Activated T-cell treated with anti-CD3 and anti-CD28 coated beads for 48 hours (primary cell): ENCODE measurements around the gene MED12.

Source experiments
- DNase-seq: peaks from one replicate; pipeline ENCODE4 v3.0.0-alpha.2; 2020; ENCODE audit warnings: low read depth

The MED12 gene

GRCh38 chrX:71118032-71118984 lies at the start of gene MED12:
Gene MED12 (plus strand): TSS chrX:71118596. CDS start chrX:71118755, 159 bp downstream.
- peak; percentile 78 for DNase-seq

DNA sequence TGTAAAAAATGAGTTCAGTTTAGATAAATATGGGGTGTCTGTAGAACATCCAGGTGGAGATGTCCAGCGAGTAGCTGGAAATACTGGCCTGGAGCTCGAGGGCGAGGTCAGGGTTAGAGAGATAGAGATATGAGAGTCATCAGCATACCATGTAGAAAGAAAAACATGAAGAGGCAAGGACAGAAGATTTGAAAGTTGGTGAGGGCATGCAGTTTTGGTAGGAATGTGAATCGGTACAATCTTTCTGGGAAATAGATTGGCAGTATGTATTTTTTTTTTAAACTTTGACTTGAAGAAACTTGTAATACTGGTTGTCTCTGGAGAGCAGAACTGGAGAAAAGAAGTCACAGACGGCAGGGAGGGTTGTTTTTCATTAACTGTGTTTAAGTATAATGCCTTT lies 47.9 kb upstream of the MED12 start:
- DNase-seq, result no peak

GRCh38 chrX:71081330-71082123 lies 36.9 kb upstream of the MED12 start:
- DNase-seq, result no peak

DNA sequence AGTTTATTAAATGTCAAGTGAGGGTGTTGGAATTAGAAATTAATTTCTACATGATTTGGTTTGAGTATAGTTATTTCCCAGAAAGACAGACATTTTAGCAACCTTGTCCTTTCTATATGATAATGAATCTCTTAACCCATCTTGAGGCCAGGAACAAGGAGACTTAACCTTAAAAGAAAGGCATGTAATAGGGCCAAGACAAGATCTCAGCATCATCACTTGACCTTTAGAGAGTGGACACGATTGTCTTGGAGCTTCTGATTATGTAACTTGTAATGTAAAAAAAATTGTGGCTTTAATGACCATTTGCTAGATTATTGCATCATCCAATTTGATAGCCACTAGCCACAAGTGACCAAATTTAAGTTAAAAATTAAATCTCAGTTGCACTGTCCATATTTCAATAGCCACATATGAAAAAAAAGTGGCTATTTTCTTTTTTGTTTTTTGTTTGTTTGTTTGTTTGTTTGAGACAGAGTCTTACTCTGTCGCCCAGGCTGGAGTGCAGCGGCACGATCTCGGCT lies 36.2 kb upstream of the MED12 start:
- DNase-seq, result no peak

- DNase-seq, result no peak
Observed at GRCh38 chrX:71082822-71083221, 35.6 kb upstream of the MED12 start.

GRCh38 chrX:71085900-71086299 lies 32.5 kb upstream of the MED12 start:
- DNase-seq, result no peak

DNA sequence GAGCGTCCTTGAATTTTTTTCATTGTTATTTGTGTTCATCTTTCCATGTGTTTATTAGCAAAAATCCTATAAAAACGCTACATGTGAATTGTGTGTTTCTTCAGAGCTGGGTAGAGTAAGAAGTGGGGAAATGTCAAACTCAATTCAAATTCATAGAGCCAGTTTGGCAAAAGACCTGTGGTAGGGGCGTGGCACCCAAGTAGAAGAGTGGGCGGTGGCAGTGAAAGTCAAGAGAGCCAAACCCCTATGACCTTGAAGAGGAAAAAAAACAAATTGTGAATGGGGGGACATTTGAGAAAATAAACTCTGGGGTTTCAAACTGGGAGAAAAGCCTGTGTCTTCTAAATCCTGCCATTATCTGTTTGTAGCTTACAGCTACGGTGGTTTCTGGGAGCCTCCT lies 27.1 kb upstream of the MED12 start:
- DNase-seq, result no peak

DNA sequence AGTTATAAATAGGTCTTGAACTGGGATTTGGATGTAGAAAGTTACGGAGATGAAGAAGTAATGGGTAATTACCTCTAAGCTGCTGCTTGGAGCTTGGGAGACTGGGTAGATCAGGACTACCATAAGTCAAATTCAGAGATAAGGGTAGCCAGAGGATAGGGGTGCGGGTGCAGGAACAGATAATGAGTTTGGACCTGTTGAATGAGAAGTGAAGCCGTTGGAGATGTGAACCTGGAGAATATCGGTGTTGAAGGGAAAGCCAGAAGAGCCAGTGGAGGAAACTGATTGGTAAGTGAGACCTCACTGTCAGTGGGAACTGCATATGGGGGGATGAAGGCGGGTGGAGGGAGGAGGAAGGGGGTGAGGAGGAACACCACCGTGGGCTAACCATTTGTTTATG lies 23.4 kb upstream of the MED12 start:
- DNase-seq, result no peak

- peak; percentile 77 for DNase-seq
Observed at GRCh38 chrX:71095555-71095980, 22.8 kb upstream of the MED12 start, which contains the start of gene FOXO4. Gene FOXO4 (plus strand): TSS chrX:71095851. CDS start chrX:71096529, 678 bp downstream.

GRCh38 chrX:71095981-71096759 lies 22.2 kb upstream of the MED12 start:
- no peak for DNase-seq

DNA sequence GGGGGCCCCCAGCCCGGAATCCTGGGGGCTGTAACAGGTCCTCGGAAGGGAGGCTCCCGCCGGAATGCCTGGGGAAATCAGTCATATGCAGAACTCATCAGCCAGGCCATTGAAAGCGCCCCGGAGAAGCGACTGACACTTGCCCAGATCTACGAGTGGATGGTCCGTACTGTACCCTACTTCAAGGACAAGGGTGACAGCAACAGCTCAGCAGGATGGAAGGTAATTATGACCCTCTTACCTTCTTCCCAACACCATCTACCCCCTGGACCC lies 21.7 kb upstream of the MED12 start:
- no peak for DNase-seq

DNA sequence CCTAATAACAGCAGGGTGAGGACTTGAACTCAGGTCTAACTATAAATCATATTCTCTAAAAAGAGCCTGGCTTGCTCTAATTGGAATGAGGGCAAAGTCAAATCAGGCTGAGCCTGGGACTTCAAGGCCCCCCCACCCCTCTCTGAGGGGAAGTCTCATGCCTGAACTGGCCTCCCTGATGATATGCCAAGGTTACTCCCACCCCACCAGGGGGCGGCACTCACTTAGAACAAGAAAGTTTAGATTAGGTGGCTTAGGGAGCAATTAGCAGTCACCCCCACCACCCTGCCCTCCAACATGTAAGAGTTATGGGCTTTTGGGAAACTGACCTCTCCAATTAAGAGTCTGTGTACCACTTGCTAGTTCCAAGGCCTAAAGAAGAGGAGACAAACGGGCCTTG lies 20.1 kb upstream of the MED12 start:
- peak; percentile 52 for DNase-seq

DNA sequence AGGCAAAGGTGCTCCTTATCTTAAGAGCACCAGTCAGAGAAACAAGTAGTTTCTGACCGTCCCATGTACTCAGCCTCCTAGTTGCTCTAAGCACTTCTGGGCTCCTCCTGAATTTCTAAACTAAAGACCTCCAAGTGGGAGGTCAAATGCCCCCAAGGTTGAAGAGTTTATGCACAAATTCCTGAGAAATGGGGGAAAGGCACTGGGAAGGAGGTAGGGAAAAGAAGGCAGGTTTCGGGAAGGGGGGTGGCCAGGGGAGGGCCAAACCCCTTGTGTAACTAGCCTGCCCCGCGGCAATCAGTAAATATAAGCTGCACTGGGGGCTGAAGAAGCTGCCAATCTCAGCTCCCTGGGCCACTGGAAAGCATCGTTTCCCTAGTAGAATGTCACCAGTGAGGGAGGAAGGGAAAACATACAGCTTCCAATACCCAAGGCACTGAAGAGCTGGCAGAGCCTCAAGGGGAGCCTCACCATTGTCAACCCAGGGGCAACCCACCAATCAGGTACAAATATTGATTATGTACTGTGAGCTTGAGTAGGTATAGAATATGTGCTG lies 19.4 kb upstream of the MED12 start:
- DNase-seq, result no peak

GRCh38 chrX:71099736-71100135 lies 18.7 kb upstream of the MED12 start:
- no peak for DNase-seq

DNA sequence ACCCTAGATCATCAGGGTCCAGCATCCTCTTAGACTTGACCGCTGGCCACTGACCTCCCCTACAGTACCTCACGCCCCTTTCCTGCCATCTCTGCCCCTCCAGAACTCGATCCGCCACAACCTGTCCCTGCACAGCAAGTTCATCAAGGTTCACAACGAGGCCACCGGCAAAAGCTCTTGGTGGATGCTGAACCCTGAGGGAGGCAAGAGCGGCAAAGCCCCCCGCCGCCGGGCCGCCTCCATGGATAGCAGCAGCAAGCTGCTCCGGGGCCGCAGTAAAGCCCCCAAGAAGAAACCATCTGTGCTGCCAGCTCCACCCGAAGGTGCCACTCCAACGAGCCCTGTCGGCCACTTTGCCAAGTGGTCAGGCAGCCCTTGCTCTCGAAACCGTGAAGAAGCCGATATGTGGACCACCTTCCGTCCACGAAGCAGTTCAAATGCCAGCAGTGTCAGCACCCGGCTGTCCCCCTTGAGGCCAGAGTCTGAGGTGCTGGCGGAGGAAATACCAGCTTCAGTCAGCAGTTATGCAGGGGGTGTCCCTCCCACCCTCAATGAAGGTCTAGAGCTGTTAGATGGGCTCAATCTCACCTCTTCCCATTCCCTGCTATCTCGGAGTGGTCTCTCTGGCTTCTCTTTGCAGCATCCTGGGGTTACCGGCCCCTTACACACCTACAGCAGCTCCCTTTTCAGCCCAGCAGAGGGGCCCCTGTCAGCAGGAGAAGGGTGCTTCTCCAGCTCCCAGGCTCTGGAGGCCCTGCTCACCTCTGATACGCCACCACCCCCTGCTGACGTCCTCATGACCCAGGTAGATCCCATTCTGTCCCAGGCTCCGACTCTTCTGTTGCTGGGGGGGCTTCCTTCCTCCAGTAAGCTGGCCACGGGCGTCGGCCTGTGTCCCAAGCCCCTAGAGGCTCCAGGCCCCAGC lies 17.6 kb upstream of the MED12 start:
- DNase-seq, result no peak

DNA sequence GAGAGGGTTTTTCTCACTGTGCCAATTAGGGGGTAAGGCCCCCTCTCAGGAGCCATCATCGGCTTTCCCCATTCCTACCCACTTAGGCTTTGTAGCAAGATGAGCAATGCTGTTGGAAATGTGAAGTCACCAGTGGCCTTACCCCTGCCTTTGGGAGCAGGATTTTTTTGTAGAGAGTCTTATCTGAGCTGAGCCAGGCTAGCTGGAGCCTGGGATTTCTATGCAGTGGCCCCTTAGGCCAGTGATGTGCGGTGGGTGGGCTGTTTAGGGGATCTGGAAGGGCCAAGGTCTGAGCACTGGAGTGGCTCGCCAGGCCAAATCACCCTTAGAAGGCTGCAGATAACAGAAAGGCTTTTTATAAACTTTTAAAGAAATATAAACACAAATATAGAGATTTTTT lies 16.1 kb upstream of the MED12 start:
- no peak for DNase-seq

DNA sequence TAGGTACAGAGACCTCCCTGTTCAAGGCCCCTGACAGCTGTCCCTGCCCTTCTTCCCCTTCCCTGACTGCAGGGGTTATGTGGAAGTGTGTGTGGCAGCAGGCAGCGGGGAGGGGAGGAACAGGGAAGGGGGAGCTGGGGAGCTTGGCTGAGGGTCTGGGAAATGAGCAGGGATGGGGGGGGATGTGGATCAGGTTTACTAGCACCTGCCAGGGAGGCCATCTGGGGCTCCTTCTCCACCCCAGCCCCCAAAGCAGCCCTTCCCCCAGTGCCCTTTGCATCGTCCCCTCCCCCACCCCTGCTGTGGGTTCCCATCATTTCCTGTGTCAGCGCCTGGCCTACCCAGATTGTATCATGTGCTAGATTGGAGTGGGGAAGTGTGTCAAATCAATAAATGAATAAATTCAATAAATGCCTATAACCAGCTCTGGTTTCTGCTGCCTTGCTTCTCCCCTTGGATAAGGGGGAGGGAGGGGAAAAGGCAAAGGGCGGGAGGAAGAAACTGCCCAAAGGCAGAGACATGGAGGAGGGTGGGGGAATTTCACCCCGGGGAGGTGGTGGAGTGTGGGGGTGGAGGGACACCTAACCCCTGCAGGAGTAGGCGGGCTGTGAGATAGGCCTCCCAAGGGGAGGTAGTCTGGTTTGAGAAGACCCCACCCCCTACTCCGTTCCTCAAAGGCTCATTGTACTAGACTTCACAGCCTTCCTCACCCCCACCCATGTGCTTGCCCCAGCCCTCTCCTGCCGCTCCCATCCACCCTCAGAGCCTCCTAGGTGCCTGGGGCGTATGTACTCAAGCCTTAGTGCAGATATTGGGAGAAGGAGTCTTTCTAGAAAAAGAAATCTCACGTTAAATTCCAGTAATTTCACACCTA lies 15.0 kb upstream of the MED12 start:
- DNase-seq, result peak; percentile 36

GRCh38 chrX:71105628-71106027 lies 12.8 kb upstream of the MED12 start:
- no peak for DNase-seq

- no peak for DNase-seq
Observed at GRCh38 chrX:71106427-71106826, 12.0 kb upstream of the MED12 start, which contains the start of gene CXorf65. Gene CXorf65 (minus strand): TSS chrX:71106740. CDS start chrX:71106556, 184 bp downstream.

- DNase-seq, result no peak
Observed at GRCh38 chrX:71107245-71107644, 11.2 kb upstream of the MED12 start.
